ENCODE data around the gene GARIN5B. TPM values are rescaled to one million over a fixed set of nuclear protein-coding genes. Genes with fewer than 3 reads are reported as not detected.

GARIN5B gene
- total RNA-seq, 3 donors from 2014 or later, result not detected

DNA sequence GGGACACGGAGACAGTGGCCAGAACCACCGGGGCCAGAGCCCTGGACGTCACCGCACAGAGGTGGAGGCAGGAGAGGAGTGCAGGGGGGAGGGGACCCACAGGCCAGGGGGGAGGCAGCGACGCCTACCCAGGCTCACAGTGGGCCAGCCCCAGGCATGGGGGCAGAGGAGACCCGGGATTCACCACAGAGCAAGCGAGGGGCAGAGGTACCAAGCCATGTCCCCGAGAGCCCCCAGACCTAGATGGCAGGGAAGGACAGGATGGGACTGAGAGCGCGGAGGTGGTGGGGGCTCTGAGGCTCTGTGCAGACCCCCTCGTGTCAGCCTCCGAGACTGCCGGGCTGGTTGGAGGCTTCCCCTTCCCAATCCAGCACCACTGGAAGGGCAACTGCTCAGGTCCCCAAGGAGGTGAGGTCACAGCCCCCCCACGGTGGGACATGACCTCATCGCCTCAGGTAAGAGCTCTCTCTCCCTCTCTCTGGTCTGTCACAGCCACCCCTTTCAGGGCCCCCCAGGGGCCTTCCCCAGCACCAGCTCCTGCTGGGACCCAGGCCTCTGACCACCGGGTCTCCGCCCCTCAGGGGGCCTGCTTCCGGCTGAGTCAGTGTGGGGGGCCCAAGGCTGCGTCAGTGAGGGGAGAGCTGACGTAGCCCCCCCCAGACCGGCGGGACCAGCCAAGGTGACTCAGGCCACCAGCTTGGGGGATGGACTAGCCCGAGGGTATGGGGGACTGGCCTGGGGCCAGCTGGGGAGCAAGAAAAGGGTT, 9.4 kb upstream of the GARIN5B start:
- H3K27ac ChIP-seq, result no peak overlapping the region
- DNase-seq (ENCODE audit: low spot score in 2 of 2), result no peak
- H3K4me1 ChIP-seq, result peaks cover 4 to 6% of the 10 kb centered on the region in 2 donors
- no peaks in the 10 kb centered on the region for H3K9me3 ChIP-seq
- peaks cover 16 to 62% of the 10 kb centered on the region in 2 donors for H3K27me3 ChIP-seq
- TF ChIP-seq POLR2AphosphoS5 (IDR thresholded peaks at IDR 0.05) (no peak), POLR2A (IDR thresholded peaks at IDR 0.05) (no peak)
- TF ChIP-seq, protein P1, sequence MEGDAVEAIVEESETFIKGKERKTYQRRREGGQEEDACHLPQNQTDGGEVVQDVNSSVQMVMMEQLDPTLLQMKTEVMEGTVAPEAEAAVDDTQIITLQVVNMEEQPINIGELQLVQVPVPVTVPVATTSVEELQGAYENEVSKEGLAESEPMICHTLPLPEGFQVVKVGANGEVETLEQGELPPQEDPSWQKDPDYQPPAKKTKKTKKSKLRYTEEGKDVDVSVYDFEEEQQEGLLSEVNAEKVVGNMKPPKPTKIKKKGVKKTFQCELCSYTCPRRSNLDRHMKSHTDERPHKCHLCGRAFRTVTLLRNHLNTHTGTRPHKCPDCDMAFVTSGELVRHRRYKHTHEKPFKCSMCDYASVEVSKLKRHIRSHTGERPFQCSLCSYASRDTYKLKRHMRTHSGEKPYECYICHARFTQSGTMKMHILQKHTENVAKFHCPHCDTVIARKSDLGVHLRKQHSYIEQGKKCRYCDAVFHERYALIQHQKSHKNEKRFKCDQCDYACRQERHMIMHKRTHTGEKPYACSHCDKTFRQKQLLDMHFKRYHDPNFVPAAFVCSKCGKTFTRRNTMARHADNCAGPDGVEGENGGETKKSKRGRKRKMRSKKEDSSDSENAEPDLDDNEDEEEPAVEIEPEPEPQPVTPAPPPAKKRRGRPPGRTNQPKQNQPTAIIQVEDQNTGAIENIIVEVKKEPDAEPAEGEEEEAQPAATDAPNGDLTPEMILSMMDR (IDR thresholded peaks at IDR 0.05), result no peak
- H3K4me3 ChIP-seq, result no peak overlapping the region
- intact Hi-C loops (cut with DNase I; ENCODE audit: low total_unique reads), result no loop called here
- no peaks in the 10 kb centered on the region for H3K36me3 ChIP-seq

DNA sequence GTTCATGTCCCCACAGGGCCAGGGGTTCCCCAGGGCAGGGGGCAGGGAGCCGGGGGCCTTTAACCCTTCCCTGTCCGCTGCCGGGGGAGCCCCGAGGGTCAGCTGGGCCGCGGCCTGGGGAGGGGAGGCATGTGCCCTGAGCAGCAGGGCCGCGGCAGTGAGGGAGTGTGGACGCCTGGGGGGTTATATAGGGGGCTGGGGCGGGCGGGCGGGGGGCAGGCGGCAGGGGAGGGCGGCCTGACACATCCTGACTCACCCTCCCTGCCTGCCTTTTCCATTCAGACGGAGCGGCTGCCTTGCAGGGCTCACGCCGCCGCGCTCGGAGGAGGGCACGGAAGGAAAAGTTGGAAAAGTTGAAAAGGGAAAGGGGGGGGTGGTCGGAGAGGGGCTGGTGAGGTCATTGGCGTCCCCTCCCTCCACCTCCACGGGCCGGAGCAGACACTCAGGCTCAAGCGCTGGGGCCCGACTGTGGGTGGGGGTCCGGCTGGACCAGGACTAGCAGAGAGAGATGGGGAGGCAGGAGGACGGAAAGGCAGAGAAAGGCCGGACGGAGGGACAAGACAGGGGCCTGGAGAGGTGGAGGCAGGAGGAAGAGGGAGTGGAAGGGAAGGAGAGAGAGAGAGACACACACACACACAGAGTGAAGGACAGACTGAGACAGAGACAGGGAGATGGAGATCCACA, 7.4 kb upstream of the GARIN5B start, which contains the start of gene IL11:
TSS of gene IL11 (minus strand) at position 159 of the 684 bp plus-strand sequence. CDS start at position 6, 153 bp downstream.
- Histone ChIP-seq H3K4me1 (peaks cover 4 to 6% of the 10 kb centered on the region in 2 donors), H3K4me3 (peak within 1 kb of the TSS; percentile 9 to 64 (median 45)), H3K9me3 (no peaks in the 10 kb centered on the region), H3K27ac (peak within 1 kb of the TSS in 1 of 2 donors; percentile 2), H3K27me3 (peaks cover 16 to 62% of the 10 kb centered on the region in 2 donors), H3K36me3 (no peaks in the 10 kb centered on the region)
- intact Hi-C loops (cut with DNase I; ENCODE audit: low total_unique reads), result no loop called here
- DNase-seq (ENCODE audit: low spot score in 2 of 2), result no peak
- TF ChIP-seq POLR2A (IDR thresholded peaks at IDR 0.05) (no peak), POLR2AphosphoS5 (IDR thresholded peaks at IDR 0.05) (no peak)
- TF ChIP-seq, protein P1 (IDR thresholded peaks at IDR 0.05), result no peak

DNA sequence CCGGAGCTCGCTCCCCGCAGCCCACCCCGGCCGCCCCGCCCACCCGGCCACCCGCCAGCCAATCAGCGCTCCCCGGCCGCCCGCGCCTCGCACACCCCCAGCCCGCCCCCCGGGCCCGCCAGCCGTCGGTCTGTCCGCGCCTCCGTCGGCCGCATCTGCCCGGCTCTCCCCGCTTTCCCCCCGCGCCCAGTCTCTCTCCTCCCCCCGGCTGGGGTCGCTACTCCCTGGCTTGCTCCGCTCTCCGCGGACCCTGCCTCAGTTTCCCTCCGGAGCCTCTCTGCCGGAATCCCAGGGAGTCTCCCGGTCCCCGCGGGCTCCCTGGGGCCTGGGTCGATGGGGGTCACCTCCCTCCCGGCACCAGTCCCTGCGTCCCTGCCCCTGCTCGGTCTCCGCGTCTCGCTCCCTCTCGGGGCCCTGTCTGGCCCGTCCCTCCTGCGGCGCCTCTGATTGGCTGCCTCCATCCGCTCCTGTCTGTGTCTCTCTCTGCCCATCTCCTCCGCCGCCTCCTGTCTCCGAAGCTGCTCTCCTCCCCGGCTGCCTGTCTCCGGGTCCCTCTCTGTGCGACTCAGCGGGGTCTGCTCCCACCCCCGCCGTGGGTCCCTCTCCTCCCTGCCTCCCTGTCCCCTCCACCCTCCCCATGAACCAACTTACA, 6.7 kb upstream of the GARIN5B start:
- Histone ChIP-seq H3K4me1 (peaks cover 4 to 6% of the 10 kb centered on the region in 2 donors), H3K27me3 (peaks cover 16 to 62% of the 10 kb centered on the region in 2 donors), H3K9me3 (no peaks in the 10 kb centered on the region), H3K4me3 (peak overlapping the region; percentile 9 to 64 (median 45)), H3K27ac (peak overlapping the region in 1 of 2 donors; percentile 2), H3K36me3 (no peaks in the 10 kb centered on the region)
- intact Hi-C loops (cut with DNase I; ENCODE audit: low total_unique reads), result no loop called here
- DNase-seq (ENCODE audit: low spot score in 2 of 2), result no peak
- TF ChIP-seq, protein P1 (IDR thresholded peaks at IDR 0.05), result no peak
- TF ChIP-seq POLR2AphosphoS5 (IDR thresholded peaks at IDR 0.05) (no peak), POLR2A (IDR thresholded peaks at IDR 0.05) (no peak)

DNA sequence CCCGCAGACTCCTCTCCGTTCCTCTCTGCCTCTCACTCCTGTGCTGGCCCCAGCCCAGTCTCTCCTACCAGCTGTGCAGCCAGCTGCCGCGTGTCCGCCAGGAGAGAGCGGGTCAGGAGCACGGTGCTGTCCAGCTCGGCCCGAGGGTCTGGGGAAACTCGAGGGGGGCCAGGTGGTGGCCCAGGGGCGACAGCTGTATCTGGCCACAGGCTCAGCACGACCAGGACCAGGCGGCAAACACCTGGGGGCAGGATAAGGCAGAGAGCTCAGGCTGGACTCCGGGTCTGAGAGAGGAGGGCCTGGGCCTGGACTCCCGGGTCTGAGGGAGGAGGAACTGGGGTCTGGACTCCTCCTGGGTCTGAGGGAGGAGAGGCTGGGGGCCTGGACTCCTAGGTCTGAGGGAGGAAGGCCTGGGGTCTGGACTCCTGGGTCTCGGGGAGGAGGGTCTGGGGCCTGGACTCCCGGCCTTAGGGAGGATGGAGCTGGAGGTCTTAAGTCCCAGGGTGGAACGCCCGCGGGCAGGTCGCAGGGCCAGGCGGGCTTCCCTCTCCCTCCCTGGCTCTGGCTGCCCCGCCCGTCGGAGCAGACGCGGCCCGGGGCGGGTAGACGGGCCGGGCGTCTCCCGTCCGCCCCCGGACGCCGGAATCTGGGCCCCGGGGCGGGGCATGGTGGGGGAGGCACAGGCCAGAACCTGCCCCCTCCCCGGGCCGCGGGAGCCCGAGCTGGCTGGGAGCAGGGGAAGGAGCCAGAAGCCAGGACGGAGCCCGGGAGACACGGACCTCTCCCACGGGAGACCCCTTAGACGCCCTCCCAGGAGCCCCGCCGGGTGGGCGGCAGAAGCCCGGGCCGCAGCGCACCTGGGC, 5.9 kb upstream of the GARIN5B start:
- Histone ChIP-seq H3K36me3 (no peaks in the 10 kb centered on the region), H3K4me3 (peak overlapping the region in 2 of 3 donors; percentile 45 to 64), H3K9me3 (no peaks in the 10 kb centered on the region), H3K27ac (peak overlapping the region in 1 of 2 donors; percentile 2), H3K27me3 (peaks cover 16 to 59% of the 10 kb centered on the region in 2 donors), H3K4me1 (peaks cover 4 to 6% of the 10 kb centered on the region in 2 donors)
- DNase-seq (ENCODE audit: low spot score in 2 of 2), result no peak
- intact Hi-C loops (cut with DNase I; ENCODE audit: low total_unique reads), result no loop called here
- TF ChIP-seq POLR2A (IDR thresholded peaks at IDR 0.05), result no peak
- TF ChIP-seq, protein P1 (IDR thresholded peaks at IDR 0.05), result no peak
- TF ChIP-seq POLR2AphosphoS5 (IDR thresholded peaks at IDR 0.05), result no peak
